HFFc6 (cell line): Measurements from ENCODE around the gene FRYL. TPM values are rescaled to one million over a fixed set of nuclear protein-coding genes. Genes with fewer than 3 reads are reported as not detected.
"Not testable (repeated sequence)": the region's sequence is repeated elsewhere in the genome, so short reads cannot be mapped to it uniquely, and the experiment has no call there.

Experiments
- DNase-seq: peaks from one replicate; pipeline ENCODE4 v3.0.0-alpha.2; 2018
- H3K27ac Mint-ChIP-seq: 2 replicates; pipeline ENCODE4 v1.8.0; 2020; ENCODE audit warnings: mild to moderate bottlenecking, mixed read lengths
- H3K27me3 Mint-ChIP-seq: 2 replicates; pipeline ENCODE4 v1.8.0; 2021; ENCODE audit warnings: mild to moderate bottlenecking, moderate library complexity, mixed read lengths; ENCODE audit not compliant: insufficient read depth
- H3K36me3 Mint-ChIP-seq: 2 replicates; pipeline ENCODE4 v1.8.0; 2021; ENCODE audit warnings: low read depth, mixed read lengths
- H3K4me1 Mint-ChIP-seq: 2 replicates; pipeline ENCODE4 v1.8.0; 2020; ENCODE audit warnings: low read depth, mixed read lengths
- H3K4me3 Mint-ChIP-seq: 2 replicates; pipeline ENCODE4 v1.8.0; 2020; ENCODE audit warnings: mild to moderate bottlenecking, moderate library complexity, mixed read lengths
- H3K9me3 Mint-ChIP-seq: 2 replicates; pipeline ENCODE4 v1.8.0; 2020; ENCODE audit warnings: mild to moderate bottlenecking, mixed read lengths
- CTCF ChIP-seq: fragments of 200-600 bp; sonication (generic); IDR thresholded peaks from 2 replicates; pipeline ENCODE4 v1.5.0; 2021; ENCODE audit warnings: antibody characterized with exemption, mild to moderate bottlenecking
- total RNA-seq, 6 experiments: library from RNA; stranded (reverse); fragmentation: NEBNext Ultra II Directional; extraction: Animal tissue kit (Norgen Biotek cat#: 25700); gene quantifications; 2 replicates in 1 of 6; 3 replicates in 5 of 6; pipeline ENCODE4 v1.2.3, GENCODE V29; 2021

Gene FRYL
- total RNA-seq, 6 experiments from 2014 or later = 29.0 to 32.8 (median 30.4) TPM

GRCh38 chr4:48640699-48641098 is 139.4 kb downstream of the FRYL start:
- Mint-ChIP-seq H3K4me1 (peaks cover 43% of the 10 kb centered on the region), H3K27ac (no peak overlapping the region), H3K27me3 (no peaks in the 10 kb centered on the region), H3K36me3 (no peaks in the 10 kb centered on the region), H3K4me3 (no peak overlapping the region), H3K9me3 (no peaks in the 10 kb centered on the region)
- no peak for DNase-seq
- TF ChIP-seq CTCF = no peak

GRCh38 chr4:48640225-48640624 is 139.9 kb downstream of the FRYL start:
- no peak overlapping the region for H3K4me3 Mint-ChIP-seq

GRCh38 chr4:48639807-48640206 is 140.3 kb downstream of the FRYL start:
- H3K27me3 Mint-ChIP-seq = no peaks in the 10 kb centered on the region
- no peak overlapping the region for H3K27ac Mint-ChIP-seq
- no peaks in the 10 kb centered on the region for H3K36me3 Mint-ChIP-seq
- DNase-seq = no peak
- no peak overlapping the region for H3K4me3 Mint-ChIP-seq
- peaks cover 35% of the 10 kb centered on the region for H3K4me1 Mint-ChIP-seq
- TF ChIP-seq CTCF = no peak
- no peaks in the 10 kb centered on the region for H3K9me3 Mint-ChIP-seq

More at GRCh38 chr4:48640225-48640624, 139.9 kb downstream of the FRYL start:
- Mint-ChIP-seq H3K27ac (no peak overlapping the region), H3K9me3 (no peaks in the 10 kb centered on the region), H3K27me3 (no peaks in the 10 kb centered on the region), H3K4me1 (peaks cover 38% of the 10 kb centered on the region), H3K36me3 (no peaks in the 10 kb centered on the region)
- no peak for TF ChIP-seq CTCF
- no peak for DNase-seq

GRCh38 chr4:48638586-48638985 is 141.5 kb downstream of the FRYL start:
- H3K27ac Mint-ChIP-seq, H3K36me3 Mint-ChIP-seq, DNase-seq, H3K27me3 Mint-ChIP-seq, H3K4me3 Mint-ChIP-seq, H3K9me3 Mint-ChIP-seq: not testable (repeated sequence)
- peaks cover 35% of the 10 kb centered on the region for H3K4me1 Mint-ChIP-seq

- H3K36me3 Mint-ChIP-seq = no peaks in the 10 kb centered on the region
- H3K4me1 Mint-ChIP-seq = peaks cover 20% of the 10 kb centered on the region
- no peak overlapping the region for H3K27ac Mint-ChIP-seq
- H3K4me3 Mint-ChIP-seq = no peak overlapping the region
- no peaks in the 10 kb centered on the region for H3K27me3 Mint-ChIP-seq
- DNase-seq = no peak
- H3K9me3 Mint-ChIP-seq = no peaks in the 10 kb centered on the region
- TF ChIP-seq CTCF = no peak
These were observed 143.2 kb downstream of the FRYL start for GRCh38 chr4:48636911-48637310.

- H3K4me1 Mint-ChIP-seq = peaks cover 18% of the 10 kb centered on the region
- TF ChIP-seq CTCF = no peak
- no peaks in the 10 kb centered on the region for H3K36me3 Mint-ChIP-seq
- DNase-seq = no peak
- H3K27me3 Mint-ChIP-seq = no peaks in the 10 kb centered on the region
- no peaks in the 10 kb centered on the region for H3K9me3 Mint-ChIP-seq
- H3K4me3 Mint-ChIP-seq = no peak overlapping the region
- H3K27ac Mint-ChIP-seq = no peak overlapping the region
These were observed 144.1 kb downstream of the FRYL start for GRCh38 chr4:48635980-48636379.
